ENCODE results near the gene RAD51B. TPM values are rescaled to one million over a fixed set of nuclear protein-coding genes. Genes with fewer than 3 reads are reported as not detected.

RAD51B gene
- total RNA-seq, 1 experiment from 2014 or later, result 14.2 TPM

DNA sequence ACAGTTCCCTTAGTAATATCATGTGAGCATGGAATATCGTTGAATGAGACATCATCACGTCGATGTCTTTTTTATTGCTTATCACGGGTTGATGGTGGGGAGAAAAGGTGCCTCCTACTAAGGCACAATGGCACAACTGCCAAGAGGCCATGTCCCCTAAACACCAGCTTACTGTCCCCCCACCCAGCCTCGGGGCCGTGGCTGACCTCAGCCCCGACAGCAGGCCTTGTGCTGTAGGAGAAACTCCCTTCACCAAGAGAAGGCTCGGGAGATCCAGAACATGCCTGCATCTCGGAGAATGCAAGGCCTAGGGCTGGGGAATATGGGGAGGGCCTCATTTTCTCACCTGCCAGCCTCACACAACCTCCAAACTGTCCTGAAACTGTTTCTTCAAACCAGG, 950.5 kb downstream of the RAD51B start:
- Mint-ChIP-seq H3K4me3 (no peak overlapping the region), H3K9me3 (no peaks in the 10 kb centered on the region; the same call in 1 of the 2 replicates), H3K27me3 (ENCODE audit: low read depth) (no peaks in the 10 kb centered on the region; the same call in 1 of the 2 replicates), H3K27ac (no peak overlapping the region), H3K36me3 (no peaks in the 10 kb centered on the region), H3K4me1 (peaks cover 10% of the 10 kb centered on the region)
- CTCF ChIA-PET, result no interaction called here
- DNase-seq (ENCODE audit: low spot score) (no peak), ATAC-seq (no peak)
- TF ChIP-seq SOX15 (CRISPR knock-in tag; IDR thresholded peaks at IDR 0.05) (no peak), ZNF423 (CRISPR knock-in tag; IDR thresholded peaks at IDR 0.05) (no peak), JUN (CRISPR knock-in tag; IDR thresholded peaks at IDR 0.05) (no peak), NFATC4 (CRISPR knock-in tag; IDR thresholded peaks at IDR 0.05) (no peak), TCF7 (CRISPR knock-in tag; IDR thresholded peaks at IDR 0.05; ENCODE audit: low read depth) (no peak), NR2C2 (CRISPR knock-in tag; IDR thresholded peaks at IDR 0.05) (no peak), TEAD1 (CRISPR knock-in tag; IDR thresholded peaks at IDR 0.05) (no peak), ESRRA (CRISPR knock-in tag; IDR thresholded peaks at IDR 0.05; ENCODE audit: borderline replicate concordance) (no peak), NFE2L1 (CRISPR knock-in tag; IDR thresholded peaks at IDR 0.05) (no peak), ZNF317 (CRISPR knock-in tag; IDR thresholded peaks at IDR 0.05; ENCODE audit: borderline replicate concordance, low read depth) (no peak), GRHL2 (CRISPR knock-in tag; IDR thresholded peaks at IDR 0.05; ENCODE audit: insufficient replicate concordance, severe bottlenecking) (no peak), IRF2 (CRISPR knock-in tag; IDR thresholded peaks at IDR 0.05; ENCODE audit: borderline replicate concordance, low read depth) (no peak)
- TF ChIP-seq, protein P1, sequence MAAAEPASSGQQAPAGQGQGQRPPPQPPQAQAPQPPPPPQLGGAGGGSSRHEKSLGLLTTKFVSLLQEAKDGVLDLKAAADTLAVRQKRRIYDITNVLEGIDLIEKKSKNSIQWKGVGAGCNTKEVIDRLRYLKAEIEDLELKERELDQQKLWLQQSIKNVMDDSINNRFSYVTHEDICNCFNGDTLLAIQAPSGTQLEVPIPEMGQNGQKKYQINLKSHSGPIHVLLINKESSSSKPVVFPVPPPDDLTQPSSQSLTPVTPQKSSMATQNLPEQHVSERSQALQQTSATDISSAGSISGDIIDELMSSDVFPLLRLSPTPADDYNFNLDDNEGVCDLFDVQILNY (CRISPR knock-in tag; IDR thresholded peaks at IDR 0.05), result no peak
- TF ChIP-seq, protein P2, sequence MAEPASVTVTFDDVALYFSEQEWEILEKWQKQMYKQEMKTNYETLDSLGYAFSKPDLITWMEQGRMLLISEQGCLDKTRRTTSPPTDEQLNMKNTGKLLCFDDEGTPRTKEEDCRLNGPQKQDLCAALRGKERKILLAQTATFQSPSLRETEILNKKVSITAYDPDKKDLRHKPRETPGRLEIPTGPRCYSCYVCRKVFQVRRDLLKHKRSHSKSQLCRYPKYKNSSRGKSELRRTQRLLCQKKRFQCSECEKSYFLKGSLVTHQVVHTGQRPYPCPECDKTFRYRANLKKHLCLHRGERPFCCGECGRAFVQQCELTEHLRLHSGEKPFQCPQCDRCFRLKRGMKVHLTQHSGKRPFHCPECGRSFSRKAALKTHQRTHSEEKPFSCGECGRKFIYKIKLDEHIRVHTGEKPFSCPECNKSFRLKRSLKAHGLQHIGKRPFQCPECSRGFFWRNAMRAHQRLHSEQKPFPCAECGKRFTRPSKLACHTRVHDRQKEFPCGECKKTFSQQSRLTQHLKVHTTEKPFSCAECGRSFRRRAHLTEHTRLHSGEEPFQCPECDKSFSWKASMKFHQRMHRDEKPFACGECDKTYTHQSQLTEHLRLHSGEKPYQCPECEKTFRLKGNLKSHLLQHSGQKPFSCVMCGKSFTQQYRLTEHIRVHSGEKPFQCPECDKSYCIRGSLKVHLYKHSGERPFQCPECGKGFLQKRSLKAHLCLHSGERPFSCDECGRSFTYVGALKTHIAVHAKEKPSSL (CRISPR knock-in tag; conservative IDR thresholded peaks at IDR 0.05), result no peak
- TF ChIP-seq, protein P3, sequence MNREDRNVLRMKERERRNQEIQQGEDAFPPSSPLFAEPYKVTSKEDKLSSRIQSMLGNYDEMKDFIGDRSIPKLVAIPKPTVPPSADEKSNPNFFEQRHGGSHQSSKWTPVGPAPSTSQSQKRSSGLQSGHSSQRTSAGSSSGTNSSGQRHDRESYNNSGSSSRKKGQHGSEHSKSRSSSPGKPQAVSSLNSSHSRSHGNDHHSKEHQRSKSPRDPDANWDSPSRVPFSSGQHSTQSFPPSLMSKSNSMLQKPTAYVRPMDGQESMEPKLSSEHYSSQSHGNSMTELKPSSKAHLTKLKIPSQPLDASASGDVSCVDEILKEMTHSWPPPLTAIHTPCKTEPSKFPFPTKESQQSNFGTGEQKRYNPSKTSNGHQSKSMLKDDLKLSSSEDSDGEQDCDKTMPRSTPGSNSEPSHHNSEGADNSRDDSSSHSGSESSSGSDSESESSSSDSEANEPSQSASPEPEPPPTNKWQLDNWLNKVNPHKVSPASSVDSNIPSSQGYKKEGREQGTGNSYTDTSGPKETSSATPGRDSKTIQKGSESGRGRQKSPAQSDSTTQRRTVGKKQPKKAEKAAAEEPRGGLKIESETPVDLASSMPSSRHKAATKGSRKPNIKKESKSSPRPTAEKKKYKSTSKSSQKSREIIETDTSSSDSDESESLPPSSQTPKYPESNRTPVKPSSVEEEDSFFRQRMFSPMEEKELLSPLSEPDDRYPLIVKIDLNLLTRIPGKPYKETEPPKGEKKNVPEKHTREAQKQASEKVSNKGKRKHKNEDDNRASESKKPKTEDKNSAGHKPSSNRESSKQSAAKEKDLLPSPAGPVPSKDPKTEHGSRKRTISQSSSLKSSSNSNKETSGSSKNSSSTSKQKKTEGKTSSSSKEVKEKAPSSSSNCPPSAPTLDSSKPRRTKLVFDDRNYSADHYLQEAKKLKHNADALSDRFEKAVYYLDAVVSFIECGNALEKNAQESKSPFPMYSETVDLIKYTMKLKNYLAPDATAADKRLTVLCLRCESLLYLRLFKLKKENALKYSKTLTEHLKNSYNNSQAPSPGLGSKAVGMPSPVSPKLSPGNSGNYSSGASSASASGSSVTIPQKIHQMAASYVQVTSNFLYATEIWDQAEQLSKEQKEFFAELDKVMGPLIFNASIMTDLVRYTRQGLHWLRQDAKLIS (CRISPR knock-in tag; IDR thresholded peaks at IDR 0.05; ENCODE audit: borderline replicate concordance), result no peak
- TF ChIP-seq, protein P4, sequence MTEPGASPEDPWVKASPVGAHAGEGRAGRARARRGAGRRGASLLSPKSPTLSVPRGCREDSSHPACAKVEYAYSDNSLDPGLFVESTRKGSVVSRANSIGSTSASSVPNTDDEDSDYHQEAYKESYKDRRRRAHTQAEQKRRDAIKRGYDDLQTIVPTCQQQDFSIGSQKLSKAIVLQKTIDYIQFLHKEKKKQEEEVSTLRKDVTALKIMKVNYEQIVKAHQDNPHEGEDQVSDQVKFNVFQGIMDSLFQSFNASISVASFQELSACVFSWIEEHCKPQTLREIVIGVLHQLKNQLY (CRISPR knock-in tag; IDR thresholded peaks at IDR 0.05), result no peak
- TF ChIP-seq, protein P5, sequence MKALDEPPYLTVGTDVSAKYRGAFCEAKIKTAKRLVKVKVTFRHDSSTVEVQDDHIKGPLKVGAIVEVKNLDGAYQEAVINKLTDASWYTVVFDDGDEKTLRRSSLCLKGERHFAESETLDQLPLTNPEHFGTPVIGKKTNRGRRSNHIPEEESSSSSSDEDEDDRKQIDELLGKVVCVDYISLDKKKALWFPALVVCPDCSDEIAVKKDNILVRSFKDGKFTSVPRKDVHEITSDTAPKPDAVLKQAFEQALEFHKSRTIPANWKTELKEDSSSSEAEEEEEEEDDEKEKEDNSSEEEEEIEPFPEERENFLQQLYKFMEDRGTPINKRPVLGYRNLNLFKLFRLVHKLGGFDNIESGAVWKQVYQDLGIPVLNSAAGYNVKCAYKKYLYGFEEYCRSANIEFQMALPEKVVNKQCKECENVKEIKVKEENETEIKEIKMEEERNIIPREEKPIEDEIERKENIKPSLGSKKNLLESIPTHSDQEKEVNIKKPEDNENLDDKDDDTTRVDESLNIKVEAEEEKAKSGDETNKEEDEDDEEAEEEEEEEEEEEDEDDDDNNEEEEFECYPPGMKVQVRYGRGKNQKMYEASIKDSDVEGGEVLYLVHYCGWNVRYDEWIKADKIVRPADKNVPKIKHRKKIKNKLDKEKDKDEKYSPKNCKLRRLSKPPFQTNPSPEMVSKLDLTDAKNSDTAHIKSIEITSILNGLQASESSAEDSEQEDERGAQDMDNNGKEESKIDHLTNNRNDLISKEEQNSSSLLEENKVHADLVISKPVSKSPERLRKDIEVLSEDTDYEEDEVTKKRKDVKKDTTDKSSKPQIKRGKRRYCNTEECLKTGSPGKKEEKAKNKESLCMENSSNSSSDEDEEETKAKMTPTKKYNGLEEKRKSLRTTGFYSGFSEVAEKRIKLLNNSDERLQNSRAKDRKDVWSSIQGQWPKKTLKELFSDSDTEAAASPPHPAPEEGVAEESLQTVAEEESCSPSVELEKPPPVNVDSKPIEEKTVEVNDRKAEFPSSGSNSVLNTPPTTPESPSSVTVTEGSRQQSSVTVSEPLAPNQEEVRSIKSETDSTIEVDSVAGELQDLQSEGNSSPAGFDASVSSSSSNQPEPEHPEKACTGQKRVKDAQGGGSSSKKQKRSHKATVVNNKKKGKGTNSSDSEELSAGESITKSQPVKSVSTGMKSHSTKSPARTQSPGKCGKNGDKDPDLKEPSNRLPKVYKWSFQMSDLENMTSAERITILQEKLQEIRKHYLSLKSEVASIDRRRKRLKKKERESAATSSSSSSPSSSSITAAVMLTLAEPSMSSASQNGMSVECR (CRISPR knock-in tag; IDR thresholded peaks at IDR 0.05; ENCODE audit: borderline replicate concordance), result no peak
- TF ChIP-seq, protein P6, sequence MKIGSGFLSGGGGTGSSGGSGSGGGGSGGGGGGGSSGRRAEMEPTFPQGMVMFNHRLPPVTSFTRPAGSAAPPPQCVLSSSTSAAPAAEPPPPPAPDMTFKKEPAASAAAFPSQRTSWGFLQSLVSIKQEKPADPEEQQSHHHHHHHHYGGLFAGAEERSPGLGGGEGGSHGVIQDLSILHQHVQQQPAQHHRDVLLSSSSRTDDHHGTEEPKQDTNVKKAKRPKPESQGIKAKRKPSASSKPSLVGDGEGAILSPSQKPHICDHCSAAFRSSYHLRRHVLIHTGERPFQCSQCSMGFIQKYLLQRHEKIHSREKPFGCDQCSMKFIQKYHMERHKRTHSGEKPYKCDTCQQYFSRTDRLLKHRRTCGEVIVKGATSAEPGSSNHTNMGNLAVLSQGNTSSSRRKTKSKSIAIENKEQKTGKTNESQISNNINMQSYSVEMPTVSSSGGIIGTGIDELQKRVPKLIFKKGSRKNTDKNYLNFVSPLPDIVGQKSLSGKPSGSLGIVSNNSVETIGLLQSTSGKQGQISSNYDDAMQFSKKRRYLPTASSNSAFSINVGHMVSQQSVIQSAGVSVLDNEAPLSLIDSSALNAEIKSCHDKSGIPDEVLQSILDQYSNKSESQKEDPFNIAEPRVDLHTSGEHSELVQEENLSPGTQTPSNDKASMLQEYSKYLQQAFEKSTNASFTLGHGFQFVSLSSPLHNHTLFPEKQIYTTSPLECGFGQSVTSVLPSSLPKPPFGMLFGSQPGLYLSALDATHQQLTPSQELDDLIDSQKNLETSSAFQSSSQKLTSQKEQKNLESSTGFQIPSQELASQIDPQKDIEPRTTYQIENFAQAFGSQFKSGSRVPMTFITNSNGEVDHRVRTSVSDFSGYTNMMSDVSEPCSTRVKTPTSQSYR (CRISPR knock-in tag; IDR thresholded peaks at IDR 0.05), result no peak
- TF ChIP-seq, protein P7, sequence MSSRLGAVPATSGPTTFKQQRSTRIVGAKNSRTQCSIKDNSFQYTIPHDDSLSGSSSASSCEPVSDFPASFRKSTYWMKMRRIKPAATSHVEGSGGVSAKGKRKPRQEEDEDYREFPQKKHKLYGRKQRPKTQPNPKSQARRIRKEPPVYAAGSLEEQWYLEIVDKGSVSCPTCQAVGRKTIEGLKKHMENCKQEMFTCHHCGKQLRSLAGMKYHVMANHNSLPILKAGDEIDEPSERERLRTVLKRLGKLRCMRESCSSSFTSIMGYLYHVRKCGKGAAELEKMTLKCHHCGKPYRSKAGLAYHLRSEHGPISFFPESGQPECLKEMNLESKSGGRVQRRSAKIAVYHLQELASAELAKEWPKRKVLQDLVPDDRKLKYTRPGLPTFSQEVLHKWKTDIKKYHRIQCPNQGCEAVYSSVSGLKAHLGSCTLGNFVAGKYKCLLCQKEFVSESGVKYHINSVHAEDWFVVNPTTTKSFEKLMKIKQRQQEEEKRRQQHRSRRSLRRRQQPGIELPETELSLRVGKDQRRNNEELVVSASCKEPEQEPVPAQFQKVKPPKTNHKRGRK (CRISPR knock-in tag; IDR thresholded peaks at IDR 0.05; ENCODE audit: borderline replicate concordance), result no peak
- POLR2A ChIA-PET, result no interaction called here
